KOPT-K1 (cell line): ENCODE data around the gene MORN4.

ENCODE experiments used
- H3K27ac ChIP-seq: fragments of 200-600 bp; sonication (generic); 2 replicates; pipeline ENCODE4 v1.5.1; 2016; ENCODE audit warnings: antibody characterized with exemption, mild to moderate bottlenecking, low read depth, low read length; ENCODE audit not compliant: poor library complexity, severe bottlenecking
- H3K36me3 ChIP-seq: fragments of 200-600 bp; sonication (generic); 2 replicates; pipeline ENCODE4 v1.5.1; 2017; ENCODE audit warnings: antibody characterized with exemption, mild to moderate bottlenecking, low read length, moderate library complexity; ENCODE audit not compliant: insufficient read depth
- H3K9me3 ChIP-seq: fragments of 200-600 bp; sonication (generic); 2 replicates; pipeline ENCODE4 v1.5.1; 2017; ENCODE audit warnings: antibody characterized with exemption, low read length, mild to moderate bottlenecking; ENCODE audit not compliant: insufficient read depth, poor library complexity, severe bottlenecking

MORN4 gene

GRCh38 chr10:97575127-97575668 is 58.1 kb downstream of the MORN4 start:
- H3K9me3 ChIP-seq, result no peaks in the 10 kb centered on the region
- no peaks in the 10 kb centered on the region for H3K36me3 ChIP-seq
- H3K27ac ChIP-seq, result no peak overlapping the region

- Histone ChIP-seq H3K9me3 (no peaks in the 10 kb centered on the region), H3K36me3 (no peaks in the 10 kb centered on the region), H3K27ac (no peak overlapping the region)
Measured at GRCh38 chr10:97574374-97575126, 58.8 kb downstream of the MORN4 start.

GRCh38 chr10:97573672-97574071 is 59.6 kb downstream of the MORN4 start:
- Histone ChIP-seq H3K36me3 (no peaks in the 10 kb centered on the region), H3K9me3 (no peaks in the 10 kb centered on the region), H3K27ac (no peak overlapping the region)

GRCh38 chr10:97573021-97573420 is 60.3 kb downstream of the MORN4 start:
- no peaks in the 10 kb centered on the region for H3K9me3 ChIP-seq
- no peak overlapping the region for H3K27ac ChIP-seq
- H3K36me3 ChIP-seq, result no peaks in the 10 kb centered on the region

DNA sequence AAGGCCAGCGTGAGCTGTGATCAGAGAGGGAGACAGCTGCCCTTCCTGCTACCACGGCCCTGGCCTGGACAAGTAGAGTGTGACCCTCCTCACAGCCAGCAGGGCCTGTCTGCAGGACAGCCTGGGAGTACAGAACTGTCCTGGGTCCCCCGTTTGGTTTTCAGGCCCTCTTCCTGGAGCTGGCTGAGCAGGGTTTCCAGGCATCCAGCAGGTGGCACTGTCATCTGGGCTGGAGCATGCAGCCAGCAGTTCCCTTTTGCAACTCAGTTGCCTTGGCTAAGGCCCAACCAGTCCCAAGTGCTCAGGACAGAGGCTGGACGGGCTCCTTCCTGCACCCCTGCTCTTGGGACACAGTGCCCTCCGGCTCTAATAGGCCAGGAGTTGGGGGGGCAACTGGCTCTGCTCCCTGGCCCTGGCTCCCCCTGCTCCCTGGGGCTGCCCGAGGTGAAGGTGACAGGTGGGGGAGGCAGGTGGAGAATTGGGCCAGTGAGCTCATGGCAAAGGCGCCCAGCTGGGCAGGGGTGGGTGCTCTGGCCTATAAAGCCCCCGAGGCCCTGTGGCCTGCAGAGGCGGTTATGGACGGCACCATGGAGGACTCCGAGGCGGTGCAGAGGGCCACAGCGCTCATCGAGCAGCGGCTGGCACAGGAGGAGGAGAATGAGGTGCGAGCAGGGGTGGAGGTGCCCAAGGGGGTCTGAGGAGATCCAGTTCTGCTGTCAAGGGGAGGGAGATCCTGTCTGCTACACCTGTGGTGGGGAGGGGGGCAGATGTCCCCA is 60.9 kb downstream of the MORN4 start, which contains the start of gene ANKRD2:
Gene ANKRD2, plus strand, starts transcription at position 566 of the 776 bp plus-strand sequence. Its CDS starts 10 bp downstream, at position 576.
- H3K27ac ChIP-seq, result no peak within 1 kb of the TSS
- no peaks in the 10 kb centered on the region for H3K9me3 ChIP-seq
- no peaks in the 10 kb centered on the region for H3K36me3 ChIP-seq

- no peaks in the 10 kb centered on the region for H3K36me3 ChIP-seq
- H3K27ac ChIP-seq, result no peak overlapping the region
Measured at GRCh38 chr10:97571622-97572021, 61.7 kb downstream of the MORN4 start.

GRCh38 chr10:97570789-97571471 is 62.4 kb downstream of the MORN4 start:
- Histone ChIP-seq H3K27ac (no peak overlapping the region), H3K9me3 (no peaks in the 10 kb centered on the region), H3K36me3 (no peaks in the 10 kb centered on the region)

More at GRCh38 chr10:97571622-97572021, 61.7 kb downstream of the MORN4 start:
- H3K9me3 ChIP-seq, result no peaks in the 10 kb centered on the region

DNA sequence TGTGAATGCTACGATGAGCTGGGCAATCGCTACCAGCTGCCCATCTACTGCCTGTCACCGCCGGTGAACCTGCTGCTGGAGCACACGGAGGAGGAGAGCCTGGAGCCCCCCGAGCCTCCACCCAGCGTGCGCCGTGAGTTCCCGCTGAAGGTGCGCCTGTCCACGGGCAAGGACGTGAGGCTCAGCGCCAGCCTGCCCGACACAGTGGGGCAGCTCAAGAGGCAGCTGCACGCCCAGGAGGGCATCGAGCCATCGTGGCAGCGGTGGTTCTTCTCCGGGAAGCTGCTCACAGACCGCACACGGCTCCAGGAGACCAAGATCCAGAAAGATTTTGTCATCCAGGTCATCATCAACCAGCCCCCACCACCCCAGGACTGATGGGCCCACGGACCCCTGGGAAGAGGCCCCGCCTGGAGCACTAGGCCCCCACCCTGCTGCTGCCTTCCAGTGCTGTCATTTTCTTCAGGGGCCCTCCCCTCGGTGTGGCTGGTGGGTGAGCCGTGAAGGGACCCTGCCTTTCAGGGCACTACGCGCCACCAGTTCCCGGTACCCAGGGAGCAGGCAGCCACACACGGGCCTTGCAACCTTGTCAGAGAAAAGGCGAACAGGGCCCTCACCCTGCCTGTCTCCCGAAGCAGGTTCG is 63.0 kb downstream of the MORN4 start:
- Histone ChIP-seq H3K27ac (no peak overlapping the region), H3K9me3 (no peaks in the 10 kb centered on the region), H3K36me3 (no peaks in the 10 kb centered on the region)

- H3K27ac ChIP-seq, result no peak overlapping the region
- H3K9me3 ChIP-seq, result no peaks in the 10 kb centered on the region
Measured at GRCh38 chr10:97567891-97568290, 65.4 kb downstream of the MORN4 start.

DNA sequence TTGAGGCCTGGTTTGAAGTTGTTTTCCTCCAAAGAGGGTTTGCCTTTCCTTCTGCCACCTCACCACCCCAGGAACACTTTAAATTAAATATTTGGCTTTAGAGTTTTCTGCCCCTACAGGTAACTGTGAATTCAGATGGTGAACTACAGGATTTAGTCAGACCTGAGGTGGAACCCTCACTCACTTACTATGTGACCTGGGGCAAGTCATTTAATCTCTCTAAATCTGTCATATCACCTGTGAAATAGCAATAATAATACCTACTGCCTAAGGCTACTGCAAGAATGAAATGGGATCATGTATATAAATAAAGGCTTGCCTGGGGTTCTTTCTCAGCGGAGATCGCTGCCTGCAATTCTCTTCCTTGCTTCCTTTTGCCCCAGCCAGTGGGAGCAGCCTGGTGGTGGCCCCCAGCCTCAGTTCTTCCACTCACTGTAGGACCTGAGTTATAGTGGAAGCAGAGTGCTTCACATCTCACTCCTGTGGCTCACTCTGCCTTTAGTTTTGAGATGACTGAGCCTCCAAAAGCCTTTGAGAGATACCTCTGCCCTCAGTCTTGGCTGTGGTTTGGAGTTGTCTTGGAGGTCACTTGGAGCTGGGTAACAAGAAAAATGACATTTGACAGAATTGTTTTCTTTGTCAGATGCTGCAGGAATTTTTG is 66.8 kb downstream of the MORN4 start:
- H3K36me3 ChIP-seq, result no peaks in the 10 kb centered on the region
- H3K9me3 ChIP-seq, result peaks cover 11% of the 10 kb centered on the region
- H3K27ac ChIP-seq, result no peak overlapping the region

More at GRCh38 chr10:97567891-97568290, 65.4 kb downstream of the MORN4 start:
- no peaks in the 10 kb centered on the region for H3K36me3 ChIP-seq

- H3K36me3 ChIP-seq, result no peaks in the 10 kb centered on the region
- H3K9me3 ChIP-seq, result peaks cover 11% of the 10 kb centered on the region
- H3K27ac ChIP-seq, result no peak overlapping the region
Measured at GRCh38 chr10:97564776-97565175, 68.5 kb downstream of the MORN4 start.
